Left colon (tissue), 2 donors: ENCODE data around the gene ZNF888. TPM values are rescaled to one million over a fixed set of nuclear protein-coding genes. Genes with fewer than 3 reads are reported as not detected.
"Not testable (repeated sequence)": the region's sequence is repeated elsewhere in the genome, so short reads cannot be mapped to it uniquely, and the experiment has no call there.

Experiments used
- ATAC-seq: fragments of 200-7000 bp; cut with Tn5 transposase; one replicate; pipeline ENCODE4 v1.9.1; 2020; ENCODE audit warnings: mild to moderate bottlenecking, moderate library complexity
- DNase-seq, 2 donors: peaks; one replicate each; pipeline ENCODE4 v3.0.0-alpha.2; 2020
- intact Hi-C, 2 donors: fragments of 100-400 bp; cut with DNase I in 1 of 2; cut with micrococcal nuclease in 1 of 2; formaldehyde crosslinking; loops; one replicate each; pipeline versions ENCODE4 v1.11.2 to v1.14.0; 2022; cut with DNase I, micrococcal nuclease
- long read RNA-seq: library from polyadenylated mRNA; unstranded; transcript quantifications from one replicate; pipeline ENCODE4 v2.0.0, GENCODE V29; 2021
- total RNA-seq, 2 donors: library from RNA; stranded (reverse); fragmentation: NEBNext Ultra II Directional; extraction: Animal tissue kit (Norgen Biotek cat#: 25700); gene quantifications; one replicate each; pipeline ENCODE4 v1.2.1, GENCODE V29; 2021
- donor health status: DM: no; HTN: no; CAD: no.
- donor health status: DM: yes; HTN: yes; CAD: no.

The ZNF888 gene
- total RNA-seq, result 10 to 100 TPM; 11.4 to 18.3 TPM
- long read RNA-seq, partial matches to known transcripts, result 0 of 1 reads
- long read RNA-seq, other reads (novel, unspliced or antisense), result 1 of 1 reads

DNA sequence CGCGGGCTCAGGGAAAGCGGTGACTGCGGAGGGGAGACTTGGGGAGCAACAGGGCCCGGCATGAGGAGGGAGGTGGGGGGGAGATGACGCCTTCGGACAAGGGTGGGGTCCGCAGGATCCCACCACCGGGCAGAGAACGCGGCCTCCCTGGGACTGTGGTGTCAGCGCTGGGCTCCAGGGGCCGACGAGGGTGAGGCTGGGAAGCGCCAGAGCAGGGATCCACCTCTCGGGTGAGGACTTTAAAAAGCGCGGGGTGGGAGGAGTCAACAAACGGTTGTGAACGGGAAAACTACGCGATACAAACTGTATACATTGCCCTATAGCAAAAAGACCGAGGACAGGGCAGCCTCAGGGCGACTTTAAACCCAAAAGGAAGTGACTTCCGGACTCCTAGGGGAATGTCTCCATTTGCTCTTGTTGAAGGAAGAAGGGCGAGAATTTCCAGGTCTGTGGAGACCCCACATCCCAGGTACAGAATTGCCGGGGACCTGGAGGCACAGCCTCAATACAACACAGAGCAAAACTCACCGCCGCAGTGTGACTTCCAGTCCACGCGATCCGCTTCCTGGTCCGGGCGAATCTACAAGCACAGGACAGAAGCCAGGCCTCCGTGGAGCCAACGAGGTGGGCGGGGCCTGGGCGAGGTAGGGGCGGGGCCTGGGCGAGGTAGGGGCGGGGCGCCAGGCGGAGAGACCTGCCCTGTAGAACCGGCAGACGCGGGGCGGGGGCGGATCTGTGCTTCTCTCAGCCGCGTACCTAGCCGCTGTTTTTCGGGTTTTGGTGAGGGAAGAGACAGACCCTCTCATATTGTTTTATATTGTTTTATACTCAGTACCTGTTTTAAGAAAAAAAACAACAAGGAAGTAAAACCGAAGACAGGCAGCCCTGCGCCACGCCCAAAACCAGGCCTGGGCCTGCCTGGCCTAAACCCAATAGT lies at the start of gene ZNF888:
ZNF888 (minus strand) TSS at position 588 of the 937 bp plus-strand sequence. CDS start 5,555 bp downstream, outside the sequence.
- ATAC-seq (peak; percentile 95), DNase-seq (peak; percentile 89 to 96)
- intact Hi-C loops, result no loop called here

DNA sequence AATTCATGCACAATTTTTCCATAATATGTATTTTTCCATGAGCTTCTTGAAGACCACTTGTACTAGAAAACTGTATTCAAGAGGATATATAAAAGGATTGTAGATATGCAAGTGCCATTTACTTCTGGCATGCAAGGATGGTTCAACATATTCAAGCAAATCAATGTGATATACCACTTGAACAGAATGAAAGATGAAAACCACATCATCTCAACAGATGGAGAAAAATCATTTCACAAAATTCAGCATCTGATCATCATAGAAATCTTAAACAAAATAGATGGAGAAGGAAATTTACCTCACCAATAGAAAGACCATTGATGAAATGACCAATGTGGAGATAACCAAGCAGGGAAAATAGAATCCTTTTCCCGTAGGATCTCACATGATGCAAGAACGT lies 44.5 kb upstream of the ZNF888 start:
- ATAC-seq (no peak), DNase-seq (no peak)
- intact Hi-C loops, result no loop called here

DNA sequence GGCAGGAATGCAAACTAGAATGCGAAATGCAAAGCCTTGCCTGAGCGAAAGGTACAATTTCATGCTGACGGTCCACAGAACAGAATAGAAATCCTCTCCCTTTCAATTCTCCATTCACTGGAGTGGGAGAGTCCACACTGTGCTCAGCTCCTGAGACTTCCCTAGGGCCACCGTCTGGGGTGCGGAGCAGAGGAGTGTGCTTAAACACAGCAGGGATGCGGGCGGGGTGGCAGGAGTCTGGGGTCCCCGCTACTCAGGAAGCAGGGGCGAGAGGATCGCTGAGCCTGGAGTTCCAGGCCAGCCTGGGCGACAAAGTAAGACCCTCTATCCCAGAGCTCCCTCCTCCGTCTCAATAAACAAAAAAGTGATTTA lies 40.0 kb upstream of the ZNF888 start:
- intact Hi-C loops, result no loop called here
- DNase-seq (peak; percentile 33 to 39), ATAC-seq (peak; percentile 42)

DNA sequence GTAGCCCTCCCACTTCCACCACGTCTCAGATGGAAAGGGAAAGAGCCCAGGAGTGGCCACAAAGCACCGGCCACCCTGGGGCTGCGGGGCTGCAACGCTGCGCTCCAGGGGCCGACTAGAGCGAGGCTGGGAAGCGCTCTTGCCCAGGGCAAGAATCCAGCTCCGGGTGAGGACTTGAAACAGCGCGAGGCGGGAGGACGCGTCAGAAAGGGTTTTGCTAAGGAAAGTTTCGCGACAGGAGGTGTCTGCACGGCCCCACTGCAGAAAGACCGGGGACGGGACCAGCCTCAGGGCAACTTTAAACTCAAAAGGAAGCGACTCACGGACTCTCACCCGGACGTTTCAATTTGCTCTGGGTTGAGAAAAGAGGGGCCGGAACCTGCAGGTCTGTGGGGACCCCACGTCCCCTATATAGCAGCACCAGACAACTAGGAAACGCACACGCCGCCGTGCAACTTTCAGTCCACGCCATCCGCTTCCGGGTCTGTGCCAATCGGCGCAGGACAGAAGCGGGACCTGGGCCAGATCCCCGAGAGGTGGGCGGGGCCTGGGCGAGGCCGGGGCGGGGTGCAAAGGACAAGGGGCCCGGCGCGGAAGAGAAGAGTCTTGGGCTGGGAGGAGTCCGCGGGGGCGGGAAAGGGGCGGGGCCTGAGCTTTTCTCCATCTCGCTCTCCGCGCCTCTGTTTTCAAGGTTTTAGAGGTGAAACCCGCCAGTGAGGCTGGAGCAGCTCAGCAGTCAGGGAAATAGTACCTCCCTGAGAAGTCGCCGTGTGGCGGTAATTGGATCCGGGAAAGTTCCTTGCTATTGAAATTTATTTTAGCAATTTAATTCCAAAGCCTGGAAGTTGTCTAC lies 39.4 kb upstream of the ZNF888 start, which contains the start of gene ZNF816:
ZNF816 (minus strand) TSS at position 488 of the 853 bp plus-strand sequence. CDS start 6,792 bp downstream, outside the sequence.
- peak; percentile 98 to 100 for DNase-seq
- peak; percentile 98 for ATAC-seq
- intact Hi-C loops, result no loop called here

DNA sequence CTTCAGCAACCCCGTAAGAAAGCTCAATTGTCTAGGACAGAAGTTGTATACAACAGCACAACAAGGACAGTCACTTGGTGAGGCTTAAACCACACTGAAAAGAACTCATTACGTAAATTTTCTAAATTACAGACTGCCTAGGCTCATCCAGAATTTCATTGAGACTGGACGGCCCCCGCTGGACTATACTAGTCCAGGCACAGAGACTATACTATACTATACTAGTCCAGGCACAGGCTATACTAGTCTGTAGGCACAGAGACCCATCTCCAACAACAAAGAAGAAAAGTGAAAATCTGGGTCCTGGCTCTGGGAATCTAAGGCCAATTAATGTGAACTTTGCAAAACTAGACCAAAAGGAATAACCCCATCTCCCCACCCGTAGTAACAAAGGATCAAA lies 38.8 kb upstream of the ZNF888 start:
- no peak for DNase-seq
- intact Hi-C loops, result no loop called here
- peak; percentile 16 for ATAC-seq

DNA sequence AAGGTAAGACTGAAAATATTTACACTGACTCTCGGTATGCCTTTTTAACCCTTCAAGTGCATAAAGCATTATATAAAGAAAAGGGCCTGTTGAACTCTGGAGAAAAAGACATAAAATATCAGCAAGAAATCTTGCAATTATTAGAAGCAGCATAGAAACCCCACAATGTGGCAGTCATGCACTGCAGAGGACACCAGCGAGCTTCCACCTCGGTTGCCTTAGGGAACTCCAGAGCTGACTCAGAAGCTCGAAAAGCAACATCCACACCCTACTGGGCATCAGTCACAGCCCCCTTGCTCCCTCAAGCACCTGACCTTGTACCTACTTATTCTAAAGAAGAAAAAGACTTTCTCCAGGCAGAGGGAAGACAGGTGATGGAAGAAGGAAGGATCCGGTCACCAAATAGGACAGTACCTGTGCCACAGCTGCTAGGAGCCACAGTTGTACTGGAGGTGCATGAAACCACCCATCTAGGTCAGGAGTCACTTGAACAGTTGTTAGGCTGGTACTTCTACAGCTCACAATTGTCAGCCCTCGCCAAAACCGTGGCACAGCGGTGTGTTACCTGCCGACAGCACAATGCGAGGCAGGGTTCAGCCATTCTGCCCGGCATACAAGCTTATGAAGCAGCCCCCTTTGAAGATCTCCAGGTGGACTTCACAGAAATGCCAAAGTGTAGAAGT lies 36.5 kb upstream of the ZNF888 start:
- intact Hi-C loops, result no loop called here
- DNase-seq (no peak), ATAC-seq (no peak)

DNA sequence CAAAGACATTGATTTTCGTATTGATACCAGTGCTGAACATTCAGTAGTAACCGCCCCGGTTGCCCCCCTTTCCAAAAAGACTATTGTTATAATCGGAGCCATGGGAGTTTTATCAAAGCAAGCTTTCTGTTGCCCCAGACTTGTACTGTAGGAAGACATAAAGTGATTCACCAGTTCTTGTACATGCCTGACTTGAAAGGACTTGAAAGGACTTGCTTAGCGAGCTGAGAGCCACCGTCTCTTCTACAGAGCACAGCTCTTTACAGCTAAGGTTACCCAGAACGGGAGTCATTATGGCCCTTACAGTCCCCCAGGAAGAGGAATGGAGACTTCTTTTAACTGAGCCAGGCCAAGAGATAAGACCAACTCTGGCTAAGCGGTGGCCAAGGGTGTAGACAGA lies 34.4 kb upstream of the ZNF888 start:
- DNase-seq (no peak), ATAC-seq (no peak)
- intact Hi-C loops, result no loop called here

DNA sequence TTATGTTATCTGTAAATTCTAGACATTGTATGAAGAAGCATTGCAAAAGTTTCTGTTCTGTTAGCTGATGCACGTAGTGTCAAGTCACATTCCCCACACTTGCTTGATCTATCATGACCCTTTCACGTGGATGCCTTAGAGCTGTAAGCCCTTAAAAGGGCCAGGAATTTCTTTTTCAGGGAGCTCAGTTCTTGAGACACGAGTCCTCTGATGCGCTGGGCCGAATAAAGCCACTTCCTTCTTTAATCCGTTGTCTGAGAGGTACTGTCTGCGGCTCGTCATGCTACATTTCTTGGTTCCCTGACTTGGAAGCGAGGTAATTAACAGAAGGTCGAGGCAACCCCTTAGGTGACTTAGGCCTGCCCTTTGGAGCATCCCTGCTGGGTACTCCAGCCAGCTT lies 33.7 kb upstream of the ZNF888 start:
- DNase-seq (no peak), ATAC-seq (no peak)
- intact Hi-C loops, result no loop called here

DNA sequence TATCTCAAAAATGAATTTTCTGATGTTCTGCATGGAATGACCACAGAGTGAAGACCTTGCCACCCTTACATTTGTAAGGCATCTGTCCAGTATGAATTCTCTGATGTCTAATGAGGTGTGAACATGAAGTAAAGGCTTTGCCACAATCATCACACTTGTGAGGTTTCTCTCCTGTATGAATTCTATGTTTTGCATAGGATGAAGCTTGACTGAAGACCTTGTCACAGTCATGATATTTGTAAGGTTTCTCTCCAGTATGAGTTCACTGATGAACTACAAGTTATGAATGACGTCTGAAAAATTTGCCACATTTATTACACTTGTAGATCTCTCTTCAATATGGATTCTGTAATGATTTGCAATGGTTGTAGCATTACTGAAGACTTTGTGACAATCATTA lies 26.2 kb upstream of the ZNF888 start:
- no peak for ATAC-seq
- intact Hi-C loops, result no loop called here
- no peak for DNase-seq

DNA sequence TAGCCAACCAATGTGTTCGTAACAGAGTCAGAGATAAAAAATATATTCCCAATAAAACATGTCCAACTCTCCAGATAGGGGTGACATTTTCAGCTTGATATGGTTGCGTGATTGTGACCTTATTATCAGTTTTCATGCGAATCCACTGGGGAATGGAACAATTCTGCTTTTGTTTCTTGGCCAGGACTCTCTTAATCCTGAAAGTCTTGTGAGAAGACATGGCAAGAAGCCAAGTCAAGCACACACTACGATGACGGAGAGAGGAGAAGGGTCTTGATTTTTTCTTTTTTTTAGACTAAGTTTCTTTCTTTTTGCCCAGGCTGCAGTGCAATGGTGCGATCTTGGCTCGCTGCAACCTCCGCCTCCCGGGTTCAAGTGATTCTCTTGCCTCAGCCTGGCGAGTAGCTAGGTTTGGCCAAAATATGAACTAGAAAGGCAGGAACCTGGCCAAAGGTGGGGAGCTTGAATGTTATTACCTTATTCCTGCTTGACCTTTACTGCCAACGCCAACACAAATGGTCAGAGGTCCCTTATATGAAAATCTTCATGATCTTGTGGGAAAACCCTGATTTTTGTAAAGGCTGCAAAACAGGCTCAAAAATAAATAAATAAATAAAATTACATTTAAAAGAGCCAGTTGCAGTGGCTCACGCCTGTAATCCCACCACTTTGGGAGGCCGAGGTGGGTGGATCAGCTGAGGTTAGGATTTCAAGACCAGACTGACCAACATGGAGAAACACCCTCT lies 25.0 kb upstream of the ZNF888 start:
- ATAC-seq (no peak), DNase-seq (no peak)
- intact Hi-C loops, result no loop called here

DNA sequence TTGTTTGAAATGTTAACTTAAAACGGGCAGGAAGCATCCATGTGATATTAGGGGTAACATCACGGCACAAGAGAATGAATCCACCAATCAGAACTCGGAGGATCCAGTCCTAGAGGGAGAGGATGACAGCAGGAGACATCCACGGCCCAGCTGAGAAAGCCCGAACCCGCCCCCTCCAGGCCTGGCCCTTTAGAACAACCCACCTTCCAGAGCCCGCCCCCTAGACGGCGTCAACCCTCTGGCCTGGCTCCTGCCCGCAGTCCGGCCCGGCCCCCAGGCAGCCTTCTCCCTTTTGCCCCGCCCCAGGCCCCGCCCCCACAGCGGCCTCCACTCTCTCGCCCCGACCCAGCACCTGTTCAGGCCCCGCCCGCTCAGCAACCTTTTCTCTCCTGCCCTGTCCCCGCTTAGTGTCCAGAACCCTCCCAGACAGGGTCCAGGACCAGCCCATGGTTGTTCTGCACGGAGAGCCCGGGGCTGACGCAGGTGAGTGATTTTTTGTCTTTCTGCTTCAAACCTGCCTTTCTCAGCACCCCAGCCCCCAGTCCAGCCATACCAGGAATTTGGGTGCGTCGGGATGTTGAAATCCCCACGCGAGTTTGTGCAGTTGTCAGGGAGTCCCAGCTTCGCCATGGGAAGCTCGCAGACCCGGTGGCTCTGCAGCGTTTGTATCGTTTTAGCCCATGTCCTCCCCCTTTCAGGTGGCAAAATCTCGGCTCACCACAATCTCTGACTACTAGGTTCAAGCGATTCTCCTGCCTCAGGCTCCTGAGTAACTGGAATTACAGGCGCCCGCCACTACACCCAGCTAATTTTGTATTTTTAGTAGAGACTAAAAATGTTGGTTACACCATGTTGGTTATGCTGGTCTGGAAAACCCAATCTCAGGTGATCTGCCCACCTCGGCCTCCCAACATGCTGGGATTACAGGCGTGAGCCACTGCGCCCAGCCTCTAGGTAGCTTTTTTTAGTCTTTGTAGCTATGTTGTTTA lies 23.4 kb upstream of the ZNF888 start:
- intact Hi-C loops, result no loop called here
- DNase-seq, result peak; percentile 79 to 90
- ATAC-seq, result peak; percentile 59

DNA sequence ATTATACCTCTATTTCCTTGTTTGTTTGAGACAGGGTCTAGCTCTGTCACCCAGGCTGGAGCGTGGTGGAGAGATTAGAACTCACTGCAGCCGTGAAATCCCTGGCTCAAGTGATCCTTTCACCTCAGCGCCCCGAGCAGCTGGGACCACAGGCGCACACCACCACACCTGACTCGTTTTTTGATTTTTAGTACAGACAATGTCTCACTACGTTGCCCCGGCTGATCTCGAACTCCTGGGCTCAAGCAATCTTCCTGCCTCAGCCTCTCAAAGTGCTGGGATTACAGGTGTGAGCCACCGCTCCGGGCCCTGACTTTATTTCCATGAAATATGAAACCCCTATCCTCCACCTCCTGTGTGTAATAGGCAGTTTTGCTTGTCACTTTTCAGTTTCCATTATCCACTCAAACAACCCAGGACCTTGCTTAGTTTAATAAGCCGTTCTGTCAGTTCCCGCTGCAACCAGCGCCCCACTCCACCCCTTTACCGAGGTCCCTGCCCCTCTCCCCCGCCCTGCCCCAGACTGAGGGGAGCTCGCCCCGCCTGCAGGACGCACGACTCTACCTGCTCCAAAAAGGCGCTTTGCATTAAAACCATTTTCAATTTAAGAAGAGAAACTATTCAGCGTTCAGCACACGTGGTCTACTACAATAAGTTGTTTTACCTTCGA lies 22.6 kb upstream of the ZNF888 start:
- ATAC-seq (no peak), DNase-seq (peak in 1 of 2 donors; percentile 50)
- intact Hi-C loops, result no loop called here

DNA sequence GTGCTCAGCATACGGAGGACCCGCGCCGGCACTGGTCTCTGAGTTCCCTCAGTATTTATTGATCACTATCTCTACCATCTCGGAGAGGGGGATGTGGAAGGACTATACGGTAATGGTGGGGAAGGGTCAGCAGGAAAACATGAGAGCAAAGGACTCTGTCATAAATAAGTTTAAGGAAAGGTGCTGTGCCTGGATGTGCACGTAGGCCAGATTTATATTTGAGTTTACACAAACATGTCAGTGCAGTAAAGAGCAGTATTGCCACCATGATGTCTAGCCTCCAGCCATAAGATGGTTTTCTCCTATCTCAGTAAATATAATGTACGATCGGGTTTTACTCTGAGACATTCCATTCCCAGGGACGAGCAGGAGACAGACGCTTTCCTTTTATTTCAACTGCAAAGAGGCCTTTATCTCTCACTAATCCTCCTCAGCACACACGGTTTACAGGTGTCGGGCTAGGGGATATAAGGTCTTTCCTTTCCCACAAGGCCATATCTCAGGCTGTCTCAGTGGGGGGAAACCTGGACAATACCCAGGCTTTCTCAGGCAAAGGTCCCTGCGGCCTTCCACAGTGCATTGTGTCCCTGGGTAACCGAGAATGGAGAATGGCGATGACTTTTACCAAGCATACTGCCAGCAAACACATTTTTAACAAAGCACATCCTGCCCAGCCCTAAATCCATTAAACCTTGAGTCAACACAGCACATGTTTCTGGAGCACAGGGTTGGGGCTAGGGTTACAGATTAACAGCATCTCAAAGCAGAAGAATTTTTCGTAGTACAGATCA lies 21.7 kb upstream of the ZNF888 start:
- intact Hi-C loops, ATAC-seq: not testable (repeated sequence)
- DNase-seq, result peak in 1 of 2 donors; percentile 63

DNA sequence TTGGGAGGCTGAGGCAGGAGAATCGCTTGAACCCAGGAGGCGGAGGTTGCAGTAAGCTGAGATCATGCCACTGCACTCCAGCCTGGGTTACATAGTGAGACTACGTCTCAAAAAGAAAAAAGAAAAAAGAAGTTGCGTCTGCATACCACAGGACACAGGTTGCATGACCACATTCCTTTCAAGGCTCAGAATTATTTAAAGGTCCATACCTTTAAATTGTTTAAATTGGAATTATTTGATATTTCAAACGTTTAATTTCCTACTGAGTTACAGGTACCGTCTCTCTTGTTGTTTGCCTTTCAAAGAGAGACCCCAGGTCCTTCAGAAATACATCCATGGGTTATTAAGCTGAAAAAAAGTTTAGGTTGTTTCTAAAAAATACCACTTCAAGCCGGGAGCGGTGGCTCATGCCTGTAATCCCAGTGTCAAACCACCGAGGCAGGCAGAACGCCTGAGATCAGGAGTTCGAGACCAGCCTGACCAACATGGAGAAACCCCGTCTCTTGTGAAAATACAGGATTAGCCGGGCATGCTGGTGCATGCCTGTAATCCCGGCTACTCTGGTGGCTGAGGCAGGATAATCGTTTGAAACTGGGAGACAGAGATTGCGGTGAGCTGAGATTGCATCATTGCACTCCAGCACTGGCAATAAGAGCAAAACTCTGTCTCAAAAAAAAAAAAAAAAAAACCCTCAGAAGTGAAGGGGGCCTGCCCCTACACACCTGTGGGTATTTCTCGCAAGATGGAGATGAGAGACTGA lies 20.8 kb upstream of the ZNF888 start:
- intact Hi-C loops, result no loop called here
- DNase-seq (no peak), ATAC-seq (no peak)
